GM12873 (cell line): Measurements from ENCODE around the gene HNF4A.

Experiments used
- TF ChIP-seq, protein P1 (sequence below): IDR thresholded peaks from 2 replicates; pipeline ENCODE4 v1.5.1; 2012; ENCODE audit warnings: low read depth, mild to moderate bottlenecking, moderate library complexity, low read length, control low read depth; ENCODE audit not compliant: insufficient read depth; ENCODE audit errors: missing control alignments

Gene HNF4A

DNA sequence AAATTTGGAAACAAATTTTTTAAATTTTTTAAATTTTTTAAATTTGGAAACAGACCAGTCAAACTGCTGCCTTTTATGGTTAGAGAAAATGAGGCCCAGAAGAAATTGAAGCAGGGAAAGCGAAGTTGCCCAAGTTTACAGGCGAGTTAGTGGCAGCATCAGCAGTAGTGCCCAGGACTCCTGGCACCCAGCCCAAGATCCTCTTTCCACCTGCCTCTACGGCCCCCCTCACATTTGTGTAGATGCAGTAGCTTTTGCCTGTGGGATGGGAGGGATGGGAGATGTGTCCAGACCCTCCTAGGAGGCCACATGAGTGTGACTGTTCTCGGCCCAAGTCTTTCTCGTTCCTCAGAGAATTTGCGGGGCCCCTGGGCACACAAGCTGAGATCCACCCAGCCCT lies 49.8 kb downstream of the HNF4A start:
- TF ChIP-seq, protein P1, sequence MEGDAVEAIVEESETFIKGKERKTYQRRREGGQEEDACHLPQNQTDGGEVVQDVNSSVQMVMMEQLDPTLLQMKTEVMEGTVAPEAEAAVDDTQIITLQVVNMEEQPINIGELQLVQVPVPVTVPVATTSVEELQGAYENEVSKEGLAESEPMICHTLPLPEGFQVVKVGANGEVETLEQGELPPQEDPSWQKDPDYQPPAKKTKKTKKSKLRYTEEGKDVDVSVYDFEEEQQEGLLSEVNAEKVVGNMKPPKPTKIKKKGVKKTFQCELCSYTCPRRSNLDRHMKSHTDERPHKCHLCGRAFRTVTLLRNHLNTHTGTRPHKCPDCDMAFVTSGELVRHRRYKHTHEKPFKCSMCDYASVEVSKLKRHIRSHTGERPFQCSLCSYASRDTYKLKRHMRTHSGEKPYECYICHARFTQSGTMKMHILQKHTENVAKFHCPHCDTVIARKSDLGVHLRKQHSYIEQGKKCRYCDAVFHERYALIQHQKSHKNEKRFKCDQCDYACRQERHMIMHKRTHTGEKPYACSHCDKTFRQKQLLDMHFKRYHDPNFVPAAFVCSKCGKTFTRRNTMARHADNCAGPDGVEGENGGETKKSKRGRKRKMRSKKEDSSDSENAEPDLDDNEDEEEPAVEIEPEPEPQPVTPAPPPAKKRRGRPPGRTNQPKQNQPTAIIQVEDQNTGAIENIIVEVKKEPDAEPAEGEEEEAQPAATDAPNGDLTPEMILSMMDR: no peak

GRCh38 chr20:44405785-44406571 lies 50.5 kb downstream of the HNF4A start:
- TF ChIP-seq, protein P1: no peak

DNA sequence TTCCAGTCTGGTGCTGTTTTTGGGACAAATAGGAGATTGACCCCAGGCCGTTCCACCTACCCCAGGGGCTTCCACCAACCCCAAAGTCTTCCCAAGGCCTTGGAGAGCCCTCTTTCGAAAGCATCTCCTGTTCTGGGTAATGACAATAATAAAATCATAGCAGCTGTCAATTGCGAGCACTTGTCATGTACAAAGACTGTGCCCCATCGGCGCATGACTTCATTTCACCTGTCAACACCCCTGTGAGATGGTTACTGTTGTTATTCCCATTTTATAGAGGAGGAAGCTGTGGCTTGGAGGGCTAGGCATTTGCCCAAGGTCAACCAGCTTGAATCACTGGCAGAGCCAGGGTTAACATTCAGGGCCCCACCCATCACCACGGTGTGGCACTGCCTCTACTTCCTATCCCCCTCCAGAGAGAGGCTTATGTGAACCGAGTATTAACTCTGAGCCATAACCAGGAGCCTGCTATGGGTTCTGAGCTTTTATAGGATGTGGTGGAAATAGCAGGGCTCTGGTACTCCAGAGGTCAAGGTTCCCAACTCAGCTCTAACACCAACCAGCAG lies 51.2 kb downstream of the HNF4A start:
- TF ChIP-seq, protein P1: no peak

DNA sequence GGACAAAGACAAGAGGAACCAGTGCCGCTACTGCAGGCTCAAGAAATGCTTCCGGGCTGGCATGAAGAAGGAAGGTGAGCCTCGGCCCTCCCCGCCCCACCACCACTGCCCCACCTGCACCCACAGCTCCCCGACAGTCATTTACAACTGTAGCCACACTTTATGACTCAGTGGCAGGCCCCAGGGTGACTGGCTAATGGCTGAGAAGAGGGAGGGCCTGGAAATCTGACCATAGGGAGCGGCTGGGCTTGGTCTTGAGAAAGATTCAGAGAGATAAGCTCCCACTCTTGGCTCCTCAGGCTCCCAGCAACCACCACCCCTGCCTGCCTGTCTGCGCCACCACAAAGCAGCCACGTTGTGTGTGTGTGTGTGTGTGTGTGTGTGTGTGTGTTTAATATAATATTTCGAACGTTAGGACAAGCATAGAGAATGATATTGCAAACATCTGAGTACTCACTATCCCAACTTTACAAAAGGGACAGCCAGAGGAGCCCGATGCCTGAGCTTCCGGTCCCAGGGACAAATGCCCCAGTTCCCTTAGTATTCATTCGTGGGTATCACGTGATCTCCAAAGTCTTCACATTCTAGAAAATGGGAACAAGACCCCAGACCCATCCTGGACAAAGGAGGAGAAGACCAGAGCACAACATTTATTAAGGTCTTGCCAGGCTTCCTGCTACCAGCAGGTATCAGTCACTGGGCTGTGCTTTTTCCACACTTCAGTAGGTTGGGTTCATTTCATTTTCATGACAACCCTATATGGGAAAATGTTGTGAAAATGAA lies 52.1 kb downstream of the HNF4A start:
- TF ChIP-seq, protein P1: no peak

GRCh38 chr20:44409132-44409600 lies 53.7 kb downstream of the HNF4A start:
- TF ChIP-seq, protein P1: no peak

DNA sequence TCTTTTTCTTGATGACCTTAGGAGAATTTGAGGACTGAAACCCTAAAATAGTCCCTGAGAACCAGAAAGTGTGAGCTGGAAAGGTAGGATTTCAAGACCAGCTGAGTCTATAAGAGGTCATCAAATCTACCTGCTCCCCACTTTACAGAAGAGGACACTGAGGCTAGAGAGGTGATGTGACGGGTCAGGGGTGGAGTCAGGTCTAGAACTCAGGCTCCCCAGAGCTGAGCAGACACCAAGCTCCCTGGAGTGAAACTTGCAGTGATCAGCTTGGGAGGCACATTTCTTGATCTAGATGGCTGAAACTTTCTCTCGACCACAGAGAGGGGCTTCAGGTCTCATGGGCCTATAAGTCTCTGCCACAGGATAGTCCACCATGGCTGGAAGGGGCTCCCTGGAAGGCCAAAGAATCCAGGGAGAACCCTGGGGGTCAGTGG lies 55.1 kb downstream of the HNF4A start:
- TF ChIP-seq, protein P1: no peak
